CD4-positive, alpha-beta T cell treated with Interleukin-10 for 1 hour (primary cell): ENCODE results near the gene PRKCH.

ENCODE experiments used
- DNase-seq: peaks from one replicate; pipeline ENCODE4 v3.0.0-alpha.2; 2020

The PRKCH gene

GRCh38 chr14:61368781-61369453 is 47.5 kb downstream of the PRKCH start:
- no peak for DNase-seq

- DNase-seq: no peak
Measured at GRCh38 chr14:61369454-61369810, 48.1 kb downstream of the PRKCH start.

- no peak for DNase-seq
Measured at GRCh38 chr14:61372379-61372778, 51.0 kb downstream of the PRKCH start.

GRCh38 chr14:61372842-61373555 is 51.6 kb downstream of the PRKCH start:
- no peak for DNase-seq

GRCh38 chr14:61374284-61374683 is 52.9 kb downstream of the PRKCH start:
- no peak for DNase-seq

- no peak for DNase-seq
Measured at GRCh38 chr14:61375218-61375617, 53.8 kb downstream of the PRKCH start.

GRCh38 chr14:61376314-61376713 is 54.9 kb downstream of the PRKCH start:
- no peak for DNase-seq

- no peak for DNase-seq
Measured at GRCh38 chr14:61377749-61378148, 56.4 kb downstream of the PRKCH start.

GRCh38 chr14:61379639-61380184 is 58.3 kb downstream of the PRKCH start:
- peak; percentile 44 for DNase-seq

GRCh38 chr14:61380984-61381383 is 59.6 kb downstream of the PRKCH start:
- peak; percentile 40 for DNase-seq

- DNase-seq: no peak
Measured at GRCh38 chr14:61381553-61381952, 60.2 kb downstream of the PRKCH start.

- no peak for DNase-seq
Measured at GRCh38 chr14:61382842-61383241, 61.5 kb downstream of the PRKCH start.

GRCh38 chr14:61385002-61385685 is 63.8 kb downstream of the PRKCH start:
- DNase-seq: peak; percentile 73

- DNase-seq: no peak
Measured at GRCh38 chr14:61386173-61386772, 64.9 kb downstream of the PRKCH start.

- no peak for DNase-seq
Measured at GRCh38 chr14:61387076-61387475, 65.7 kb downstream of the PRKCH start.

- DNase-seq: peak; percentile 59
Measured at GRCh38 chr14:61388173-61388975, 67.0 kb downstream of the PRKCH start.

- no peak for DNase-seq
Measured at GRCh38 chr14:61388976-61389576, 67.7 kb downstream of the PRKCH start.

GRCh38 chr14:61391119-61391518 is 69.7 kb downstream of the PRKCH start:
- DNase-seq: no peak

- DNase-seq: no peak
Measured at GRCh38 chr14:61392297-61392696, 70.9 kb downstream of the PRKCH start.

- DNase-seq: no peak
Measured at GRCh38 chr14:61394542-61394941, 73.2 kb downstream of the PRKCH start.

GRCh38 chr14:61395115-61395725 is 73.8 kb downstream of the PRKCH start:
- no peak for DNase-seq

GRCh38 chr14:61396279-61396678 is 74.9 kb downstream of the PRKCH start:
- no peak for DNase-seq
